NCI-H2029 (cell line): ENCODE results near the gene ZNF93.
"Not testable (repeated sequence)": the region's sequence is repeated elsewhere in the genome, so short reads cannot be mapped to it uniquely, and the experiment has no call there.

Source experiments
- DNase-seq: peaks from one replicate; lab custom pipeline; 2025; lab: John Stamatoyannopoulos, UW

The ZNF93 gene

DNA sequence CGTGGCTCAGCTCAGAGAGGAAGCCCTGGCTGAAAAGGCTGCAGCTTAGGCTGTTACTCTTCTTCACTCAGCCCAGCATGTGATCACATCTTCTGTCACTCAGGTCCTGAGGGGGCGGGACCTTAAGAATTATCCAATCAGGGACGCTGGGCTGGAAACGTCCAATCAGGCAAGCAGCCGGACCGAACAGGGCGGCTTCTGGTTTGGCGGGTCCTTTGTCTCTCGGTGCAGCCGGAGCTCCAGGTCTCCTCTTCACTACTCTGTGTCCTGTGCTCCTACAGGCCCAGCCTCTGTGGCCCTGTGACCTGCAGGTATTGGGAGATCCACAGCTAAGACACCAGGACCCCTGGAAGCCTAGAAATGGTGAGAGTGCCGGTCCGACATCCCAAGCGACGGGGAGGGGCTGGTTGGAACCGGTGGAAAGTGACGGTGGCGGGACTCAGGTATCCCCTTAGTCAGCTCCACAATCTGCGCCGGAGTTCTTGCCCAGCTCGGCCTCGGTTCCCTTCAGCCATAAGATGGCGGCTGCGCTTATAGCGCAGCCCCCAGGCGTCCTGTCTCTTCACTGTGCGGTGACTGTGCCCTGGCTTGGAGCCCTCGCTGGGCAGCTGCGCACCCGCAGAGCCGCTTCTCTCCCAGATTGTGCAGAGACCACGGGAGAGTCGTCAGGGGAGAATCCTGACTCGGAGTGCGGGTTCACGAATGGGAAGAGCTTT lies at the start of gene ZNF93:
ZNF93 (plus strand) TSS at position 218 of the 716 bp plus-strand sequence; CDS start at position 361, 143 bp downstream.
- DNase-seq = peak; percentile 96

DNA sequence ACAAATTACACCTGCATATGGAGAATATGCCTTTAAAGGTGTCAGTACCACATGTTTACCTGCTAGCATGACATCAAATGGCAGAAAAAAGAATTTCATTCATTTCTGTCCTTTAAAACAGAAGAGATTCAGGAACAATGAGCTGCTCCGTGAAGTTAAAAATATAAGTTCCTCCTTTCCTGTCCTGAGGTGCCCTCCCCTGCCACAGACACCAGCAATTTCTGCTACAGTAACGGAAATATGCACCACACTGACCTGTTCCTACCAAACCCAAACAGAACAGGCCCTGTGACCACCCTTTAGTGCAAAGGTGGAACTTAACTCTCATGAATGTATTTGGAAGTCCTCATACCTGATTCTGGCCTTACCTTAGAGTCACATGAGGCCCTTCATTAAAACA lies 49.0 kb upstream of the ZNF93 start:
- DNase-seq = not testable (repeated sequence)

DNA sequence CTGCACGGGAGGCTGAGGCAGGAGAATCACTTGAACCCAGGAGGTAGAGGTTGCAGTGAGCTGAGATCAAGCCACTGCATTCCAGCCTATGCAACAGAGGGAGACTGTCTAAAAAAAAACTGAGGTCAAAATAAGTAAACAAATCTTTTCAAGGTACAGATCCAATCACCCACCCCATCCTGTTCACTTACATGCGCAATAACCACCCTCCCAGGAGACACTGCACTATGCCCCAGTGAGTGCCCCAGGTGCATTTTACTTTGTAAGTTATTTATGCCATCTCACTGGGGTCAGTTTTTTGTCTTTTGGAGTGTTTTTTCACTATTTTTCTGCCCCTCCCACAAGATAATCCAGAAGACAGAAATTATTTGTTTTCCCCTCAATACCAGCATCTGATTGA lies 42.0 kb upstream of the ZNF93 start:
- no peak for DNase-seq

DNA sequence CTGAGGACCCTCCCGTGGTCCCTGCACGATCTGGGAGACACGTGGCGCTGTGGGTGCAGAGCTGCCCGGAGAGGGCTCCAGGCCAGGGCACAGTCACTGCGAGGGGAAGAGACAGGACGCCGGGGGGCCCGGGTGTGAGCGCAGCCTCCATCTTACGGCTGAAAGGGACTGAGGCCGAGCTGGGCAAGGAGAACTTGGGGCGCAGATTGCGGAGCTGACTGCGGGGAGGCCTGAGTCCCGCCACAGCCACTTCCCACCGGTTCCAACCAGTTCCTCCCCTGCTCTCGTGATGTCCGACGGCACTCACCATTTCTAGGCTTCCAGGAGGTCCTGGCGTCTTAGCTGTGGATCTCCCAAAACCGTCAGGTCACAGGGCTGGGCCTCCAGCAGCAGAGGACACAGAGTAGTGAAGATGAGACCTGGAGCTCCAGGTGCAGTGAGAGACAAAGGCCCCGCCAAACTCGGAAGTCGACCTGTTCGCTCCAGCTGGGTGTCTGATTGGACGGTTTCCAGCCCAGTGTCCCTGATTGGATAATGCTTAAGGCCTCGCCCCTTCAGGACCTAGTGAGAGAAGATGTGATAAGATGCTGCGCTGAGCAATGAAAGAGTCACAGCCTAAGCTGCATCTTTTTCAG lies 39.9 kb upstream of the ZNF93 start:
- DNase-seq = peak; percentile 83

DNA sequence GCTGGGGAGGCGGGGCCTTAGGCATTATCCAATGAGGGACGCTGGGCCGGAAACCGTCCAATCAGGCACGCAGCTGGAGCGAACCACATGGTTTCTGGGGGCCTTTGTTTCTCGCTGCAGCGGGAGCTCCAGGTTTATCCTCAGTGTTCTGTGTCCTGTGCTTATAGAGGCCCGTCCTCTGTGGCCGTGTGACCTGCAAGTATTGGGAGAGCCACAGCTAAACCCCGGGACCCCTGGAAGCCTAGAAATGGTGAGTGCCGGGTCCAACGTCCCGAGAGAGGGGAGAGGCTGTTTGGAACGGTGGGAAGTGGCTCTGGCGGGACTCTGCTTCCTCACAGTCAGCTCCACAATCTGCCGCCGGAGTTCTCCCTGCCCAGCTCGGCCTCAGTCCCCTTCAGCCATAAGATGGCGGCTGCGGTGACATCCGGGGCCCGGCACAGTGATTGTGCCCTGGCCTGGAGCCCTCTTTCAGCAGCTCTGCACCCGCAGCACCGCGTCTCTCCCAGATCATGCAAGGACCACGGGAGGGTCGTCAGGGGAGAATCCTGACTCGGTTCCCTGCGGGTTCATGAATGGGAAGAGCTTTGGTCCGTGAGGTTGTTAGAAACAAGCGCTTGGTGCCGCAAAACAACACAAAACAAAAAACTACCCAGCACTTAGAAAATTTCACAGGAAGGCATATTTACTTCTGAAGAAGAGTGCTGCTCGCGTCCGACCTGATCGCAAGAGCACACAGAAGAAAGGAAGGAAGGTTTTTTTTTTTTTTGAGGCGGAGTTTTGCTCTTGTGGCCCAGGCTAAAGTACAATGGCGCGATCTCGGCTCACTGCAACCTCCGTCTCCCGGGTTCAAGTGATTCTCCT lies 34.8 kb upstream of the ZNF93 start, which contains the start of gene ZNF253:
ZNF253 (plus strand) TSS at position 133 of the 861 bp plus-strand sequence; CDS start at position 248, 115 bp downstream.
- DNase-seq = peak; percentile 99

DNA sequence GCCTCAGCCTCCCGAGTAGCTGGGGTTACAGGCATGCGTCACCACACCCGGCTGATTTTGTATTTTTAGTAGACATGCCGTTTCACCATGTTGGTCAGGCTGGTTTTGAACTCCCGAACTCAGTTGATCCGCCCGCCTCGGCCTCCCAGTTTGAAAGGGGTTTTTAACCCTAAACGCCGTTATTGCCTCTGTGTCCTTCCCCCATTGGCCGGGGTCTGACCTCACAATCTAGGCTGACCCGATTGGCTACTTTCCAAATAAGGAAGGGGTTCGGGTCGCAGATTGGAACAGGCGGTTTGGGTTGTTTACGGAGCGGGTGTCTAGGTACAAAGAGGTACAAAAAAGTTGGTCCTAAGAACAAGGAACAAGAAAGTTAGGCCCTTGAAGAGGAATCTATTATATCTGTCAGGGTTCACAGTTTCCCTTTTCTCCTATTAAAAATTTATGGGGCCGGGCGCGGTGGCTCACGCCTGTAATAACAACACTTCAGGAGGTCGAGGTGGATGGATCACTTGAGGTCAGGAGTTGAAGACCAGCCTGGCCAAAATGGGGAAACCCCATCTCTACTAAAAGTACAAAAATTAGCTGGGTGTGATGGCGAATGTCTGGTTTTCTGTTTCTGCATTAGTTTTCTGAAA lies 34.0 kb upstream of the ZNF93 start:
- DNase-seq = peak; percentile 8

DNA sequence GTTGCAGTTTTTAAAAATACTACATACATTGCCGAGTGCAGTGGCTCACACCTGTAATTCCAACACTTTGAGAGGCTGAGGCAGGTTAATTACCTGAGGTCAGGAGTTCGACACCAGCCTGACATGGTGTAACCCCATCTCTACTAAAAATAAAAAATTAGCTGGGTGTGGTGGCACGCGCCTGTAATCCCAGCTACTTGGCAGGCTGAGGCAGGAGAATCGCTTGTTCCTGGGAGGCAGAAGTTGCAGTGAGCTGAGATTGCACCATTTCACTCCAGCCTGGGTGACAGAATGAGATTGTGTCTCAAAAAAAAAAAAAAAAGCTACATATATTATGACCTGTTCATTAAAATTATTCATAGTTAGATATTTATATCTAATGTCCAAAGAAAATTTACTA lies 30.7 kb upstream of the ZNF93 start:
- DNase-seq = not testable (repeated sequence)

DNA sequence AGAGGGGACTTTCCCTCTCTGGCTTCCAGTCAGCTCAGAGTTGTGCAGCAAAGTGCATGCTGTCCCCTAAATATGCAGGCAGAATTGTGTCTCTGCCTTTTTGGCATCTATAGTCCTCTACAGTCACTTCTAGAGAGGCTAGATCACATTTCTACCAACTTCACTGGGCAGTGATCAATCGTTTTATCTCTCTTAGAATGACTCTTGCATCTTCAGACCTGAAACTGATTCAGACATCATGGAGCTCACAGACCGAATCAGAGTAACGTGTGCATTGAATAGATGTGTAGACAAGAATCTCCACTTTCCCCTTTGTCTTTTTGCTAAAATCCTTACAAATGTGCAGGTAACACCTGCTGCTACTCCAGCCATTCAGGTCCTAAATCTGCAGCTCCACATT lies 28.8 kb upstream of the ZNF93 start:
- DNase-seq = no peak

DNA sequence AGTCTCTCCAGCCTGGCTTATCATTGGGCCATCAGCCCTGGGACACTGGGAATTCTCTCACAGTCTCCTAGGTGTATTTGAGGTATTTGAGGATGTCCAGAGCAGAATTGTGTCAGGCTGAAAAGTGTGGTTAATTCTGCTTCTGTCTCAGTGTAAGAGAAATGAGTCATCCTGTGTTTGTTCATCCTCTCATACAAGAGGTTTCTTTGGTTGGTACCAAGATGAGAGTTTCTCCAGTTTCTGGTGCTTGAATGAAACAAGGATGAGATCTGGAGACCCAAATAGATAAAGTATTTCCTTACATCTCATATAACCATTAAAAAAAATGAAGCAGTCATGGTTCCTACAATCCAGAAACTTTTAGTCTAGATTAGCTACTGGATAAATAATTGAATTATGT lies 27.4 kb upstream of the ZNF93 start:
- DNase-seq = no peak

DNA sequence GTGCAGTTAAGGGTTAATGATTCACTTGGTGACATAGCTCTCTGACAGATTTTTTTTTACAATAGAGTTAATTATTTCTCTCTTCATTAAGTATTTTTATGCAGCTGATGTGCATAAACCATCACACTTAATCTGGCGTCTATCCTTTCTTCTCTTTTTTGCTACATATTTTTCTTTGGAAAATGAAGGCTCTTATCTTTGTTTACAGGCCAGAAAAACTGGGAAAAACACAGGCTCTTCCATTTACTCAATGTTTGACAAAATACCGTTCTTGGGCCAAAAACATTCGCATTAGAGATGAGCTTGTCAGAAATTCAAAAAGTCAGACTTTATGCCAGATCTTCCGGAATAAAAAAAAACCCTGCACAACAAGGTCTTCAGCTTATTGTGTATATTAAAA lies 23.0 kb upstream of the ZNF93 start:
- no peak for DNase-seq

DNA sequence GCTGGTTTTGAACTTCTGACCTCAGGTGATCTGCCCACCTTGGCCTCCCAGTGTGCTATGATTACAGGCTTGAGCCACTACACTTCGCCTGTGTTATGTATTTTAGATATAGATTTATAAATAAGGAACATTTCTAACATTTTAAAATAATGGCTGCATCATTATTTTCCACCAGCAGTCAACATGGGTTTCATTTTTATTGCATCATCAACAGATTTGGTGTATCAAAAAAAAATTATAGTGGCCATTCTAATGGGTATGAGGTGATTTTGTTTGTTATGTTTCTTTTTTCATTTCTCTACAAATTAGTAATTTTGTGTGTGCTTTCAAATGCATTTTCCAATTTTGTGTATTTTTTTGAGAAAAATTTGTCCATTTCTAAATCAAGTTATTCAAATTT lies 16.2 kb upstream of the ZNF93 start:
- DNase-seq = no peak

DNA sequence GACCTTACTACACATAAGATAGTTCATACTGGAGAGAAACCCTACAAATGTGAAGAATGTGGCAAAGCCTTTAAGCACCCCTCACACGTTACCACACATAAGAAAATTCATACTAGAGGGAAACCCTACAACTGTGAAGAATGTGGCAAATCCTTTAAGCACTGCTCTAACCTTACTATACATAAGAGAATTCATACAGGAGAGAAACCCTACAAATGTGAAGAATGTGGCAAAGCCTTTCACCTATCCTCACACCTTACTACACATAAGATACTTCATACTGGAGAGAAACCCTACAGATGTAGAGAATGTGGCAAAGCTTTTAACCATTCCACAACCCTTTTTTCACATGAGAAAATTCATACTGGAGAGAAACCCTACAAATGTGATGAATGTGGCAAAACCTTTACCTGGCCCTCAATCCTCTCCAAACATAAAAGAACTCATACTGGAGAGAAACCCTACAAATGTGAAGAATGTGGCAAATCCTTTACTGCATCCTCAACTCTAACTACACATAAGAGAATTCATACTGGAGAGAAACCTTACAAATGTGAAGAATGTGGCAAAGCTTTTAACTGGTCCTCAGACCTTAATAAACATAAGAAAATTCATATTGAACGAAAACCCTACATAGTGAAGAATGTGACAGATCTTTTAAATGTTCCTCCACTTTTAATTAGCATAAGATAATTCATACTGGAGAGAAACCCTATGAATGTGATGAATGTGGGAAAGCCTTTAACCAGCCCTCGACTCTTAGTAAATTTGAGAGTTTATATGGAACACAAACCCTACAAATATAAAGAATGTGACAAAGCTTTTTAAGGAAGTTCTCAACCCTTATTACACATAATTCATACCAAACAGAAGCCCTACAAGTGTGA lies 8.4 kb upstream of the ZNF93 start:
- not testable (repeated sequence) for DNase-seq

DNA sequence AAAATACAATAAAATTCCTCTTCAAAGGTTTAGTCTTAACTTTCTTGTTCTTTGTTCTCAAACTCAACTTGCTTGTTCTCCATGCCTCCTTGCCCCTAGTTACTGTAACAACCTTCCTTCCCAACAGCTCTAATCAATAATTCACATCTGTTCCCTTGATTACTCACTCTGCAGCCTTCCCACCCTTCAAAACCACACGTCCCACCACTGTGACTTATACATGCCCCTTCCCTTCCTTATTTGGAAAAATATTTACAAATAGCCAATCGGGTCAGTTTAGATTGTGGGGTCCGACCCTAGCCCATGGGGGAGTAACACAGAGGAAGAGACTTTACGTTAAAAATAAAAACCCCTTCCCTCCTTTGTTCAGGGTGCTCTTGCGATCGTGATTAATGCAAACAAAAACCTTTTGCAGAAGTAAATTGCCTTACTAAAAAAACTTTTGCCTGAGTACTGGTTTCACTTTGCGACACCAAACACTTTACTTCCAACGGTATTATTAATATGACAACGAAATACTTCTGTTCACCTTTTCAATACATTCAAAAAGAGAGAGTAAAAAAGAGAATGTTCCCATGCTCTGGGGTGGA lies 512 bp upstream of the ZNF93 start:
- no peak for DNase-seq

DNA sequence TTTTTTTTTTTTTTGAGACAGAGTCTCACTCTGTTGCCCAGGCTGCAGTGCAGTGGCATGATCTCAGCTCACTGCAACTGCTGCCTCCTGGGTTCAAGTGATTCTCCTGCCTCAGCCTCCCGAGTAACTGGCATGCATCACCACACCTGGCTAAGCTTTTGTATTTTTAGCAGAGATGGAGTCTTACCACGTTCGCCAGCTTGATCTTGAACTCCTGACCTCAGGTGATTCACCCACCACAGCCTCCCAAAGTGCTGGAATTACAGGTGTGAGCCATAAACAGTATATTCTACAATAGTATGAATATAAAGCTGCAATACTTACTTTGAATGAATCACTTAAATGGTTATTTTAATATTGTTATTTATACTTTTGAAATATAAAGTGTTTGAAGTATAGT lies 6.8 kb downstream of the ZNF93 start:
- not testable (repeated sequence) for DNase-seq

DNA sequence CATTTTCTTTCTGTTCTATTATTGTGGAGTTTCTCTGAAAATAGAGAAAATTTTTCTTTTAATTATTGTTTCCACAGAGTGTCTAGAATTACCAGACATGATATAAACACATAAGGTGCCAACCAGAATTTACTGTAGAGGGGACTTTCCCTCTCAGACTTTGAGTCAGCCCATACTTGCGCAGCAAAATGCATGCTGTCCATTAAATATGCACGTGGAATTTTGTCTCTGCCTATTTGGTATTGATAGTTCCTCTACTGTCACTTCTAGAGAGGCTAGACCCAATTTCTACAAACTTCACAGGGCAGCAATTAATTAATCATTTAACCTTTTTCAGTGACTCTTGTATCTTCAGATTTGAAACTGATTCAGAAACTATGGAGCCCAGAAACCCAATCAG lies 8.9 kb downstream of the ZNF93 start:
- no peak for DNase-seq

DNA sequence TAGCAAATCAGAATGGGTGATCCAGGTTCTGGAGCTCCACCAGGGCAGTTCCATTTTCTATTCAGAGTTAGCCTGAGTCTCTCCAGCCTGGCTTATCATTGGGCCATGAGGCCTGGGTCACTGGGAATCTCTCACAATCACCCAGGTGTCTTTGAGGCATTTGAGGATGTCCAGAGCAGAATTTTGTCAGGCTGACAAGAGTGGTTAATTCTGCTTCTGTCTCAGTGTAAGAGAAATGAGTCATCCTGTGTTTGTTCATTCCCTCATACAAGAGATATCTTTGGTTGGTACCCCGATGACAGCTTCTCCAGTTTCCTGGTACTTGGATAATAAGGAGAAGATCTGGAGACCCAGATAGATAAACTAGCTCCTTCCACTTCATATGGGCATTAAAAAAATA lies 10.4 kb downstream of the ZNF93 start:
- DNase-seq = no peak

DNA sequence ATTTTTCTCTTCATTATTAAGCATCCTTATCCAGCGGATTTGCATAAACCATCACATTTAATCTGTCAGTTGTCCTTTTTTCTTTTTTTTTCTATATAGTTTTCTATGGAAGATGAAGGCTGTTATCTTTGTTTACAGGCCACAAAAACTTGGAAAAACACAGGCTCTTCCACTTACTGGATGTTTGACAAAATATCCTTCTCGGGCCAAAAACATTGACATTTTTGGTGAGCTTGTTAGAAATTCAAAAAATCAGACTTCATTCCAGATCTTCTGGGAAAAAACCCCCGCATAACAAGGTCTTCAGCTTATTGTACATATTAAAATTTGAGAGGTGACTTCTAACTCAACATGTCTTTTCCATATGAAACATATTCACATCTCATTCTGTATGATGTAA lies 13.8 kb downstream of the ZNF93 start:
- DNase-seq = no peak

DNA sequence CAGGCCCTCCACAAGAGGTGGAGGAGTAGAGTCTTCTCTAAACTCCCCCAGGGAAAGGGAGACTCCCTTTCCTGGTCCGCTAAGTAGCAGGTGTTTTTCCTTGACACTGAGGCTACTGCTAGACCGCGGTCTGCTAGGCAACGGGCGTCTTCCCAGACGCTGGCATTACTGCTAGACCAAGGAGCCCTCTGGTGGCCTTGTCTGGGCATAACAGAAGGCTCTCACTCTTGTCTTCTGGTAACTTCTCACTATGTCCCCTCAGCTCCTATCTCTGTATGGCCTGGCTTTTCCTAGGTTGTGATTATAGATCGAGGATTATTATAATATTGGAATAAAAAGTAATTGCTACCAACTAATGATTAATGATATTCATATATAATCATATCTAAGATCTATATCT lies 29.7 kb downstream of the ZNF93 start:
- DNase-seq = not testable (repeated sequence)

DNA sequence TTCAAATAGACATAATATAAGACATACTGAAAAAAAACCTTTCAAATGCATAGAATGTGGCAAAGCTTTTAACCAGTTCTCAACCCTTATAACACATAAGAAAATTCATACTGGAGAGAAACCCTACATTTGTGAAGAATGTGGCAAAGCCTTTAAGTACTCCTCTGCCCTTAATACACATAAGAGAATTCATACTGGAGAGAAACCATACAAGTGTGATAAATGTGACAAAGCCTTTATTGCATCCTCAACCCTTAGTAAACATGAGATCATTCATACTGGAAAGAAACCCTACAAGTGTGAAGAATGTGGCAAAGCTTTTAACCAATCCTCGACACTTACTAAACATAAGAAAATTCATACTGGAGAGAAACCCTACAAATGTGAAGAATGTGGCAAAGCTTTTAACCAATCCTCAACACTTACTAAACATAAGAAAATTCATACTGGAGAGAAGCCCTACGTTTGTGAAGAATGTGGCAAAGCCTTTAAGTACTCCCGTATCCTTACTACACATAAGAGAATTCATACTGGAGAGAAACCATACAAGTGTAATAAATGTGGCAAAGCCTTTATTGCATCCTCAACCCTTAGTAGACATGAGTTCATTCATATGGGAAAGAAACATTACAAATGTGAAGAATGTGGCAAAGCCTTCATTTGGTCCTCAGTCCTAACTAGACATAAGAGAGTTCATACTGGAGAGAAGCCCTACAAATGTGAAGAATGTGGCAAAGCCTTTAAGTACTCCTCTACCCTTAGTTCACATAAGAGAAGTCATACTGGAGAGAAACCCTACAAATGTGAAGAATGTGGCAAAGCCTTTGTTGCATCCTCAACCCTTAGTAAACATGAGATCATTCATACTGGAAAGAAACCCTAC lies 32.9 kb downstream of the ZNF93 start:
- not testable (repeated sequence) for DNase-seq

DNA sequence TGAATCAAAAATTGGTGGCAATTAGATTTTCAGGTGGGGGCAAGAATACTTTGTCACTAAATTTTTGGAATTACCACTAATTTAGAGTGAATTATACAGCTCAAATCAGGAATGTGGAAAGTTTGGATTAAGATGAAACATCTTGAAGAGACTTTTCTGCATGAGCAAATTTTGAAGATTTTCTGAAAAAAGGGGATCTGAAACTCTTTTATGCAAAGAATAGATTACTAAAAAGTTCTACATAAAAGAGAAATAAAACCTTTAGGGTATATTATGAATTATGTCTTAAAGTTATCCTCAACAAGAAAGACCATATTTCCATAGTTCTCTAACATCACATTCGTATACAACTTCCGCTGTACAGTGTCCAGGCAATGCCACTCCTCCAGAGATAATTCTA lies 36.7 kb downstream of the ZNF93 start:
- no peak for DNase-seq
